Neuronal stem cell (in vitro differentiated cells): Measurements from ENCODE around the gene L3MBTL4.

Experiments
- DNase-seq: peaks from one replicate; pipeline ENCODE4 v3.0.0-alpha.2; 2013; ENCODE audit warnings: low spot score
- H2AFZ ChIP-seq: one replicate; pipeline ENCODE4 v1.6.1; 2013; ENCODE audit warnings: mild to moderate bottlenecking, low read length, inconsistent platforms
- H2AK5ac ChIP-seq: 2 replicates; pipeline ENCODE4 v1.6.1; 2013; ENCODE audit warnings: low read depth, mild to moderate bottlenecking, inconsistent platforms, low read length, moderate library complexity, mixed read lengths
- H2BK120ac ChIP-seq: 2 replicates; pipeline ENCODE4 v1.6.1; 2013; ENCODE audit warnings: low read depth, mild to moderate bottlenecking, inconsistent platforms, low read length, moderate library complexity, mixed read lengths
- H2BK12ac ChIP-seq: one replicate; pipeline ENCODE4 v1.6.1; 2013; ENCODE audit warnings: low read length, inconsistent platforms
- H2BK15ac ChIP-seq: 2 replicates; pipeline ENCODE4 v1.6.1; 2013; ENCODE audit warnings: mild to moderate bottlenecking, low read length, inconsistent platforms, mixed read lengths
- H2BK5ac ChIP-seq: one replicate; pipeline ENCODE4 v1.6.1; 2013; ENCODE audit warnings: inconsistent platforms, mild to moderate bottlenecking, low read length, moderate library complexity
- H3K14ac ChIP-seq: one replicate; pipeline ENCODE4 v1.6.1; 2013; ENCODE audit warnings: low read length, inconsistent platforms
- H3K18ac ChIP-seq: 2 replicates; pipeline ENCODE4 v1.6.1; 2013; ENCODE audit warnings: low read length, inconsistent platforms
- H3K23ac ChIP-seq: 2 replicates; pipeline ENCODE4 v1.6.1; 2013; ENCODE audit warnings: low read depth, mild to moderate bottlenecking, mixed read lengths, low read length, inconsistent platforms; ENCODE audit not compliant: poor library complexity
- H3K27ac ChIP-seq: replicated peaks from 3 replicates; pipeline ENCODE4 v1.5.1; 2013; ENCODE audit warnings: low read length, inconsistent platforms
- H3K27me3 ChIP-seq, 3 experiments: 2 replicates each; pipeline ENCODE4 v1.6.1; 2013; ENCODE audit warnings: low read length in 3 of 3, mild to moderate bottlenecking in 2 of 3, inconsistent platforms in 1 of 3, low read depth in 1 of 3, mixed read lengths in 1 of 3, moderate library complexity in 1 of 3; ENCODE audit not compliant: control insufficient read depth in 3 of 3, insufficient read depth in 3 of 3
- H3K36me3 ChIP-seq, 2 donors: replicated peaks in 1 of 2; 2 replicates each; pipeline ENCODE4 v1.6.1; 2013; ENCODE audit warnings: low read length in 2 of 2; ENCODE audit not compliant: control insufficient read depth in 2 of 2, insufficient read depth in 2 of 2
- H3K4ac ChIP-seq: 2 replicates; pipeline ENCODE4 v1.6.1; 2013; ENCODE audit warnings: inconsistent platforms, mild to moderate bottlenecking, low read length, moderate library complexity
- H3K4me1 ChIP-seq, 2 donors: 1 replicate in 1 of 2; 2 replicates in 1 of 2; pipeline ENCODE4 v1.6.1; 2013; ENCODE audit warnings: low read length in 2 of 2, low read depth in 1 of 2; ENCODE audit not compliant: control insufficient read depth in 2 of 2, insufficient read depth in 1 of 2
- H3K4me2 ChIP-seq: one replicate; pipeline ENCODE4 v1.6.1; 2013; ENCODE audit warnings: mild to moderate bottlenecking, low read length, inconsistent platforms; ENCODE audit not compliant: insufficient read depth, poor library complexity, severe bottlenecking
- H3K4me3 ChIP-seq, 2 donors: 2 replicates each; pipeline ENCODE4 v1.5.1; 2013; ENCODE audit warnings: low read length in 2 of 2, mild to moderate bottlenecking in 2 of 2, inconsistent platforms in 1 of 2, moderate library complexity in 1 of 2
- H3K79me1 ChIP-seq: one replicate; pipeline ENCODE4 v1.6.1; 2013; ENCODE audit warnings: low read depth, mild to moderate bottlenecking, inconsistent platforms, low read length, moderate library complexity
- H3K9ac ChIP-seq: one replicate; pipeline ENCODE4 v1.6.1; 2013; ENCODE audit warnings: mild to moderate bottlenecking, low read depth, low read length, inconsistent platforms; ENCODE audit not compliant: poor library complexity
- H3K9me3 ChIP-seq, 2 donors: replicated peaks in 1 of 2; 2 replicates each; pipeline versions ENCODE3 to v1.6.1; 2013; ENCODE audit warnings: low read length in 2 of 2, mild to moderate bottlenecking in 2 of 2, inconsistent platforms in 1 of 2, low read depth in 1 of 2, mixed read lengths in 1 of 2, moderate library complexity in 1 of 2; ENCODE audit not compliant: control insufficient read depth in 2 of 2, insufficient read depth in 1 of 2
- H4K8ac ChIP-seq: one replicate; pipeline ENCODE4 v1.6.1; 2013; ENCODE audit warnings: low read depth, mild to moderate bottlenecking, inconsistent platforms, low read length, moderate library complexity
- H4K91ac ChIP-seq: one replicate; pipeline ENCODE4 v1.6.1; 2013; ENCODE audit warnings: low read length, low read depth, mild to moderate bottlenecking, inconsistent platforms; ENCODE audit not compliant: poor library complexity
- WGBS, 2 donors: extraction: QIAGEN DNeasy Blood & Tissue Kit; methylation state at CpG; one replicate each; pipeline ENCODE4 v1.1.7; 2013; ENCODE audit warnings: missing lambda C conversion rate in 2 of 2, mixed read lengths in 1 of 2; ENCODE audit not compliant: insufficient read length in 2 of 2, insufficient replicate concordance in 1 of 2; ENCODE audit errors: extremely low coverage in 2 of 2; 5-methylcytosine and 5-hydroxymethylcytosine counted together

Gene L3MBTL4

GRCh38 chr18:6113650-6114049 is 301.1 kb downstream of the L3MBTL4 start:
- no peak overlapping the region for H3K4ac ChIP-seq
- no peaks in the 10 kb centered on the region for H3K36me3 ChIP-seq
- no CpG with 5 or more reads among the region's 2 CpGs for WGBS, 2 donors
- H4K8ac ChIP-seq = no peak overlapping the region
- no peak overlapping the region for H3K4me3 ChIP-seq
- H3K27ac ChIP-seq = no peak overlapping the region
- no peak overlapping the region for H3K9ac ChIP-seq
- H2BK12ac ChIP-seq = no peak overlapping the region
- H2BK15ac ChIP-seq = no peak overlapping the region
- no peak overlapping the region for H2AFZ ChIP-seq
- no peak overlapping the region for H3K18ac ChIP-seq
- no peak overlapping the region for H4K91ac ChIP-seq
- no peak overlapping the region for H2BK120ac ChIP-seq
- no peak overlapping the region for H2AK5ac ChIP-seq
- H3K4me2 ChIP-seq = no peak overlapping the region
- no peak overlapping the region for H3K14ac ChIP-seq
- no peak overlapping the region for H2BK5ac ChIP-seq
- no peaks in the 10 kb centered on the region for H3K4me1 ChIP-seq
- H3K27me3 ChIP-seq = no peaks in the 10 kb centered on the region
- no peak for DNase-seq
- no peaks in the 10 kb centered on the region for H3K9me3 ChIP-seq
- no peaks in the 10 kb centered on the region for H3K79me1 ChIP-seq
- no peak overlapping the region for H3K23ac ChIP-seq

- no peak overlapping the region for H3K4me2 ChIP-seq
- no peaks in the 10 kb centered on the region for H3K27me3 ChIP-seq
- no peak overlapping the region for H2BK5ac ChIP-seq
- no peak overlapping the region for H3K23ac ChIP-seq
- no peak overlapping the region for H3K4me3 ChIP-seq
- no peak overlapping the region for H3K4ac ChIP-seq
- H3K14ac ChIP-seq = no peak overlapping the region
- no peak overlapping the region for H4K8ac ChIP-seq
- no peak overlapping the region for H3K27ac ChIP-seq
- no peak for DNase-seq
- no peaks in the 10 kb centered on the region for H3K9me3 ChIP-seq
- H3K4me1 ChIP-seq = no peaks in the 10 kb centered on the region
- H2AK5ac ChIP-seq = no peak overlapping the region
- H2BK120ac ChIP-seq = no peak overlapping the region
- H3K36me3 ChIP-seq = no peaks in the 10 kb centered on the region
- H3K9ac ChIP-seq = no peak overlapping the region
- H2AFZ ChIP-seq = no peak overlapping the region
- no peaks in the 10 kb centered on the region for H3K79me1 ChIP-seq
- H2BK12ac ChIP-seq = no peak overlapping the region
- no peak overlapping the region for H2BK15ac ChIP-seq
- H4K91ac ChIP-seq = no peak overlapping the region
- no CpG with 5 or more reads among the region's 3 CpGs for WGBS, 2 donors
- H3K18ac ChIP-seq = no peak overlapping the region
Measured at GRCh38 chr18:6111726-6112125, 303.0 kb downstream of the L3MBTL4 start.

- no peak overlapping the region for H2BK120ac ChIP-seq
- H3K79me1 ChIP-seq = no peaks in the 10 kb centered on the region
- WGBS, 2 donors = no CpG with 5 or more reads among the region's 6 CpGs
- no peak overlapping the region for H3K4me3 ChIP-seq
- H3K27me3 ChIP-seq = no peaks in the 10 kb centered on the region
- H2BK12ac ChIP-seq = no peak overlapping the region
- H4K8ac ChIP-seq = no peak overlapping the region
- no peaks in the 10 kb centered on the region for H3K9me3 ChIP-seq
- H3K14ac ChIP-seq = no peak overlapping the region
- no peak overlapping the region for H3K18ac ChIP-seq
- H3K4me1 ChIP-seq = no peaks in the 10 kb centered on the region
- DNase-seq = no peak
- no peak overlapping the region for H3K23ac ChIP-seq
- H2AK5ac ChIP-seq = no peak overlapping the region
- H2BK5ac ChIP-seq = no peak overlapping the region
- H3K9ac ChIP-seq = no peak overlapping the region
- H3K4me2 ChIP-seq = no peak overlapping the region
- H3K27ac ChIP-seq = no peak overlapping the region
- no peak overlapping the region for H2AFZ ChIP-seq
- no peak overlapping the region for H4K91ac ChIP-seq
- no peak overlapping the region for H3K4ac ChIP-seq
- H3K36me3 ChIP-seq = no peaks in the 10 kb centered on the region
- H2BK15ac ChIP-seq = no peak overlapping the region
Measured at GRCh38 chr18:6109743-6110142, 305.0 kb downstream of the L3MBTL4 start.

DNA sequence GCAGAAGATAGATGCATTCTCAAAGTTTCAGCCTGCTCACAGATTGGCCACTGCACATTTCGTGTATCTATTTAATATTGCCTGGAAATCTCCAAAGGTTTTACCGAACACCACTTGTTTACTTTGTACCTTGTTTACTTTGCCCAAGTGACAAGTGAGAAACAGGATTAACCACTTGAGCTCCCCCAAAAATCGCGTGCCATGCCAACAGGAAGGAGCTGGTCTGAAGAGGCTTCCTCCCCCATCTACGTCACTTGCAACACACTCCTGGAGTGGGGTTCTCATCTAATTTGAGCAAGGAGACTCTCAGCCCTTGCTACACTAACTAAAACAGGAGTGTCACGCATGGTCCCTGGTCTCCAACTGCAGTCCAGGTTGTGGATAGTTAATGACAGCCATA is 306.9 kb downstream of the L3MBTL4 start:
- Histone ChIP-seq H3K4me3 (no peak overlapping the region), H2BK15ac (no peak overlapping the region), H3K9ac (no peak overlapping the region), H3K18ac (no peak overlapping the region), H3K4me2 (no peak overlapping the region), H3K14ac (no peak overlapping the region), H4K8ac (no peak overlapping the region), H2BK12ac (no peak overlapping the region), H2AK5ac (no peak overlapping the region), H2AFZ (no peak overlapping the region), H3K79me1 (no peaks in the 10 kb centered on the region), H3K9me3 (no peaks in the 10 kb centered on the region), H3K4ac (no peak overlapping the region), H3K36me3 (no peaks in the 10 kb centered on the region), H3K27me3 (no peaks in the 10 kb centered on the region), H4K91ac (no peak overlapping the region), H3K4me1 (no peaks in the 10 kb centered on the region), H2BK120ac (no peak overlapping the region), H3K23ac (no peak overlapping the region), H3K27ac (no peak overlapping the region), H2BK5ac (no peak overlapping the region)
- no peak for DNase-seq
- WGBS, 2 donors = no CpG with 5 or more reads among the region's 6 CpGs
